GM18870 (cell line): Measurements from ENCODE around the gene ALKBH1.
"Not testable (repeated sequence)": the region's sequence is repeated elsewhere in the genome, so short reads cannot be mapped to it uniquely, and the experiment has no call there.

Source experiments
- ATAC-seq: cut with Tn5 transposase; IDR thresholded peaks from one replicate; pipeline ENCODE4 v1.9.1; 2021; ENCODE audit warnings: moderate library complexity; ENCODE audit not compliant: unreplicated experiment

ALKBH1 gene

DNA sequence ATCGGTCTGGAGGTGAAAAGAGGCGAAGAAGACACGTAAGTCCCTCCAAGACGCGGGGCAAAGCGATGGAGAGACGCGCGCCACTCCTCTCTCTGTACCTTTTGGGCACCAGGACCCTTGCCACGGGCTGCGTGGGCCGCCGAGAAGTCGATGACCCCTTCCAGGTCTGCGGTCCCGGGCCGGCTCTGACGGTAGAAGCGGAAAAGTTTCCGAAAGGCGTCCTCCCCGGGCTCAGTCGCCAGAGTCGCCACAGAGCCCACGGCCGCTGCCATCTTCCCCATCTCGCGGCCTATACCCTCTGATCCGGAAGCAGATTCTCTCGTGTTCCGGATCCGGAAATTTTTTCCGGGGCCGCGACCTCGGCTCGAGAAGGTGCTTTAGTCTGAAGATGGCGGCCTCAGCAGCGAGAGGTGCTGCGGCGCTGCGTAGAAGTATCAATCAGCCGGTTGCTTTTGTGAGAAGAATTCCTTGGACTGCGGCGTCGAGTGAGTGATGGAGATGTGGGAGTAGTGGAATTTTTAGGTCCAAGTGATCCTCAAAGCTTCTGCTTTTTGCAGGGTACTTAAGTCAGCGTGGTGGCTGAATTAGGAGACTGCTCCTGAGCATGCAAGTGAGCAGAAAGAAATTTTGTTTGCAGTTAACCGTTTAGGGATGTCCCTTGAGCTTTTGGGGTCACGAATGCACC, at the start of gene ALKBH1, which contains the start of gene SLIRP:
ALKBH1 (minus strand) TSS at position 300 of the 685 bp plus-strand sequence; CDS start at position 281, 19 bp downstream.
SLIRP (plus strand) TSS at position 380 of the 685 bp plus-strand sequence; CDS start at position 389, 9 bp downstream.
- ATAC-seq: peak; percentile 91

- no peak for ATAC-seq
Measured at GRCh38 chr14:77752799-77753516, 45.1 kb upstream of the ALKBH1 start.

- ATAC-seq: no peak
Measured at GRCh38 chr14:77752266-77752665, 44.4 kb upstream of the ALKBH1 start.

DNA sequence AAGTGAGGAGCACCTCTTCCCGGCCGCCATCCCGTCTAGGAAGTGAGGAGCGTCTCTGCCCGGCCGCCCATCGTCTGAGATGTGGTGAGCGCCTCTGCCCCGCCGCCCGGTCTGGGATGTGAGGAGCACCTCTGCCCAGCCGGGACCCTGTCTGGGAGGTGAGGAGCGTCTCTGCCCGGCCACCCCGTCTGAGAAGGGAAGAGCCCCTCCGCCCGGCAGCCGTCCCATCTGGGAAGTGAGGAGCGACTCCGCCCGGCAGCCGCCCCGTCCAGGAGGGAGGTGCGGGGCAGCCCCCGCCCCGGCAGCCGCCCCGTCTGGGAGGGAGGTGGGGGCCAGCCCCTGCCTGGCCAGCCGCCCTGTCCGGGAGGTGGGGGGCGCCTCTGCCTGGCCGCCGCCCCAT, 39.6 kb upstream of the ALKBH1 start:
- ATAC-seq: not testable (repeated sequence)

DNA sequence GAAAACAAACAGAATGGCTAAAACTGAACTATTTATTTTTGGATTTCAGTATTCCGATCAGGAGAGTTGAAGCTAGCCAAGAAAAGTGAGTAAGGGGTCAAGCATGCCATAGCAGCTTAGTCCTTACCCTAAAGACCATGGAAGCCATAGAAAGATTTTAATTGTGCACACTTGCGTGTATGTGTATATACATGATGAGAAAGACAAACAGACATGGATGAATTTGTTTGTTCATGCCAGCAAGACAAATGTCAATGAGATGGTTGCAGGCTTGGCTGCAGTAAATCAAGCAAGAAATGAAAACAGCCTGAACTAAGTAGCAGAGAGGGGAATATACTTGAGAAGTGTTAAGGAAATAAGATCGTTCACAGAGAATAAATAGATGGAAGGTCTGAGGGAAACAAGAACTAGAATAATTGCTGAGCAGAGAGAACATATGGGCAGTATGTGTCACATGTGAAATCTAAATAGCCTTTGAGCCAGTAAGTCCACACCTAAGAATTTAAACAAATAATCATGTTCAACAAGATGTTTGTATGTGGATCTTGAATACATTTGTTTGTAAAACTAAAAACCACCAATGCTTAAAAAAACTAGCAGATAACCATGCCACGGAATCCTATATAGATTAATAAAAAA, 38.4 kb upstream of the ALKBH1 start:
- ATAC-seq: no peak

DNA sequence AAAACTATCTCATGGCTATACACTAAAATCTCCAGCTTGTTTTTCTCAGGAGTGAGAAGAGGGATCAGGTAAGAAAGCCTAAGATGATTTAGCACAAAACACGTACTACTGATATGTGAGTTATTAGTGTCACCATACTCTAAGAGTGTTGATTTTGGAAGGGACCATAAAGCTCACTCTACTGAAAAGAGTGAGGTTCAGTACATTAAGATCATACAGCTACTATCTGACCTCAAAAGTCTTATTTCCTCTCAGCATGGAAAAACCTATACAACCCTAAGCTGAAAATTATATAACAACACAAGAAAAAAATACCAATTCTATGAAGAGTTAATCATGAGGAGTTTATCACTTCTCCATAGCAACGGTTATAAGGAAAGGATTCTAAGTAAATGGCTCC, 33.6 kb upstream of the ALKBH1 start:
- ATAC-seq: no peak

GRCh38 chr14:77738559-77739250, 30.9 kb upstream of the ALKBH1 start:
- ATAC-seq: no peak

DNA sequence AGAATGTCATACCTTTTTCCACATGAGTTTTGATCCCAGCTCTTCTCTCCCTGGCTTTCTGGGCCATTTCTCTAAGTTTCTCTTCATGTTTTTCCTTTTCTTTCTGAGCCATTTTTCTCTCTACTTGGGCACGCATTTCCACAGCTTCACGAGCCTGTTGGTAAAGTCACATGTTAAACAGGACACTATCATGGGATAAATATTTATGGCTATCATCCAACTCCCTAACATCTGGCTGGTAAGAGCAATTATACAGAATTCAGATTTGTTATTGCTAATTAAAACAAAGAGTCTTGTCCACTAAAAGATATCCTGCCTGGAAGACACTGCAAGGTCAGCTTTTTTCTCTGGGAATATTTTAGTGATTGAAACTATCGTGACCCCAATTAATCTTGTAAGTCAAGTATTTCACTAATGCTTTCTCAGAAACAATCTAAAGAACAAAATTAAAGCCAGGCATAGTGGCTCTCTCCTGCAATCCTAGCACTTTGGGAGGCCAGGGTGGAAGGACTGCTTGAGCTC, 23.2 kb upstream of the ALKBH1 start:
- ATAC-seq: no peak

DNA sequence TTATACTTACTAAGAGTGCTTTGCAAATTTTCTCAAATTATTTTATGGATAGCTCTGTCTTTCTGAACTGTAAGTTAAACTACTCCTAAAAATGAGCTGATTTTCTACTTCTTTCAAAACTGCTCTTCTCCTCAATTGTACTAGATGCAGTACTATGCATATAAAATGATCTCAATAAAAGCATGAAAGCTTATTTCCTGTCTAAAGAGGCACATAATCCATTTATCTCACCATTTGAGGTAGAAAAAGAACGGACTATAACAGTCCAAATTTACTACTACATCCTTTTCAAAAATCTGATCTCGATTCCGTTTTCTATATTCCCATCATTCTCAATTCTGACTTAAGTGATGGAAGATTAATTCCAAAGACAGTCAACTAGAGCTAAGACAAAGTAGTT, 14.5 kb upstream of the ALKBH1 start:
- ATAC-seq: no peak

DNA sequence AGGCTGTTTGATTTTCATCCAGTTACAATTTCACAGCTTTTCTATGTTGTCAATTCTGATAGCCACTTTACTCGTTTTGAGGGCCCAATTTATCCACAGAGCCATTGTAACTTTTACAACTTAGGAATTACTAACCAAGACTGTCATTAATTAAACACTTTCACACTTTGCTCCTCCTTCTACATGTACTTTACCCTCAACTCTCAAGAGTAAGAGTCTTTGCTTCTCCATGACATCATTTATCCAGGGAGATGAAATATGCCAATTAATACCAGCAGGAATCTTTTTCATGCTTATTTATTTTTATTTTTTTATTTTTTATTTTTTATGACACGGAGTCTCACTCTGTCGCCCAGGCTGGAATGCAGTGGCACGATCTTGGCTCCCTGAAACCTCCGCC, 13.6 kb upstream of the ALKBH1 start:
- no peak for ATAC-seq

DNA sequence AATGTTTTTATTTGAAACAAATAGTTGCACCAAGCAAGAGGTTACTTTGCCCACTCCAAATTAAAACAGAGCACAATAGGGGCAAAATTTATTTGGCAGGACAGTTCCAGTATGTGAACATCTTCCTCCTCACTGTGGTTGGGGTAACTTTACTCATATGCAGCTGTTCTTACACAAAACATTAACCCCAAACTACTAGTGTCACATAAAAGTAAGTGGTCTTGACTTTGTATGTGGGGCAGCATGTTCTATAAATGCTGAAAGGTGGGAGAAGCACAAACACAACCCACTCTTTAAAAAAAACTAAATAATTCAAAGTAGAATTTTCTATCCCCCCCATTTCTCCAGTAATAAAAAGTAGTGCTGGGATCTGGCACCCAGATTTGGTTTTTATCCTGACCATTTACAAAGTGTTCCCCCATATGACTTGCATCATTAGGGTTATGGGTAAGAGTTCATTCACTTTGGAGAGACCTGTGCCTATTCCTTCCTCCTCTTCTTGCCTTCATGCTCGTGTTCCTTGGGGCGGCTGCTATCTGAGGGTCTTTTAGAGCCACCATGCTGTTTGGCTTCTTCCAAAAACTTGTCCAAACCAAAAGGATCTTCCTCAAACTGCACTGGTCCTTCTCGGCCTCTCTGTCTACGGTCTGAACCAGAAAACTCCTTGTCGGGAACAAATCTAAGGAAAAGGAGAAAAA, 9.9 kb upstream of the ALKBH1 start:
- no peak for ATAC-seq

GRCh38 chr14:77714926-77715325, 7.1 kb upstream of the ALKBH1 start:
- no peak for ATAC-seq

GRCh38 chr14:77710364-77710763, 2.5 kb upstream of the ALKBH1 start:
- ATAC-seq: no peak

GRCh38 chr14:77709412-77709811, 1.6 kb upstream of the ALKBH1 start:
- ATAC-seq: no peak

DNA sequence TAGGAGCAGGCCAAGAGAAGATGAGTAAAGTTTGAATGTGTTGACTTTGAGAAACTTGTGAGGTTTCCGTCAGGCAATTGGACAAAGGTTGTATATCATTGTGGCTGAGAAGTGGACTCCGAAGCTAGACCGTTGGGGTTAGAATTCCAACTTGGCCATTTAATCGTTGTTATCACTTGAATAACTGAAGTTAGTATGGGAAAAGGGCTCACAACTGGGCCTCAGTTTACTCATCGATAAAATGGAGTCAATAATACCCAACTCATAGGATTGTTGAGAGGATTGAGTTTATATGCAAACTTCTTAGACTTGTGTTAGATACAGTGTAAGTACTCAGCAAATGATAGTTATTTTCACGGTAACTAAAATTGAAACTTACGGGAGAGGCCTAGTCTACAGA, 926 bp upstream of the ALKBH1 start:
- ATAC-seq: no peak

DNA sequence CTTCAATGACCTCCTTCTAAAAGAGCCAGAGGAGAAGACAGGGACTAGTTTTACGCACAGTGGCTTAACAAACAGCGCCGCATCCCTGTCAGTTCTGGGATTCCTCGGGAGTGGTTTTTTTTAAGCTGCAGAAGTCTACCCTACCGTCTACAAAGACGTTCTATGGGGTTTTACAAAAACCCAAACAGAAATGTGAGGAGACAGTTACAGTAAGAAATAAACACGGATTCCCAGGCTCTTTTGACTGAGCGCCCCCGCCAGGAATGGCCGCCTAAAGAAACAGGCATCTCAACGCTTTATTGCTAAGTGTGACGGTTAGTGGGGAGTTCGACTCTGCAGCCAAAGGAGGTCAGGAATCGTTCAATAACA, 484 bp downstream of the ALKBH1 start:
- ATAC-seq: peak; percentile 16

GRCh38 chr14:77691259-77691658, 16.6 kb downstream of the ALKBH1 start:
- no peak for ATAC-seq

- no peak for ATAC-seq
Measured at GRCh38 chr14:77682158-77682553, 25.7 kb downstream of the ALKBH1 start.

GRCh38 chr14:77681196-77682157, 26.3 kb downstream of the ALKBH1 start:
- no peak for ATAC-seq
